GM21619 (cell line): ENCODE measurements around the gene SLC66A1.

Source experiments
- ATAC-seq: cut with Tn5 transposase; IDR thresholded peaks from one replicate; pipeline ENCODE4 v1.9.1; 2021; ENCODE audit not compliant: unreplicated experiment

SLC66A1 gene

GRCh38 chr1:19342062-19342750 lies 30.1 kb downstream of the SLC66A1 start:
- no peak for ATAC-seq

DNA sequence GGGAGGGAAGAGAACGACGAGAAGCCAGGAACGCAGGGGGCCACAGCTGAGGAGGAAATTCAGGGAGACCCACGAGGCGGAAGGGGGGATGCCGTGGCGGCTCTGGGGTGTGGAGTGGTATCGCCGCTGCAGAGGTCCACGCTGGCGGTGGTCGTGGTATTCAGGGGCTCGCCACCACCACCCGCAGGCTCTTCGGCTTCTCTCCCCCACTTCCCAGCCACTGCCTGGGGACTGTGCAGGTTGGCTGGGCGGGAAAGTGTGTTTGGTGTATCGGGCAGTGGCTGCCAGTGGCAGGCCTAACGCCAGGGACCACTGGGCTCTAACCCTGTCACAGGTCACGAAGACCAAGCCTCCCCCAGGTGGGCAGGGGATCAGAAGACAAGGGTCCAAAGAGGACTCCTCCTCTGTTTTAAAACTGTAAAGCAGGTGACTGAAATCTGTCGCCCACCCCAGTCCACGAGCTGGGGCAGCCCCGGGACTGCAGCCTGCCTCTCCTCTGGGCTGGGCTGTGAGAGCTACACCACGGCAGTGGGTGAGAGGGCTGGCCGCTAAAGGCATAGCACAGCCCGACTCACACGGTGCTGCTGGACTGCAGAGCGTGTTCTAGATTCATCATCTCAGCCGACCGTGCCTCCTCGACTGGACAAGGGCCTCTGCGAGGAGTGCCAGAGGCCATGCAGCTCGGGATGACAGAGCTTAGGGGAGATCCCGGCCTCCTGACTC lies 30.9 kb downstream of the SLC66A1 start:
- no peak for ATAC-seq

DNA sequence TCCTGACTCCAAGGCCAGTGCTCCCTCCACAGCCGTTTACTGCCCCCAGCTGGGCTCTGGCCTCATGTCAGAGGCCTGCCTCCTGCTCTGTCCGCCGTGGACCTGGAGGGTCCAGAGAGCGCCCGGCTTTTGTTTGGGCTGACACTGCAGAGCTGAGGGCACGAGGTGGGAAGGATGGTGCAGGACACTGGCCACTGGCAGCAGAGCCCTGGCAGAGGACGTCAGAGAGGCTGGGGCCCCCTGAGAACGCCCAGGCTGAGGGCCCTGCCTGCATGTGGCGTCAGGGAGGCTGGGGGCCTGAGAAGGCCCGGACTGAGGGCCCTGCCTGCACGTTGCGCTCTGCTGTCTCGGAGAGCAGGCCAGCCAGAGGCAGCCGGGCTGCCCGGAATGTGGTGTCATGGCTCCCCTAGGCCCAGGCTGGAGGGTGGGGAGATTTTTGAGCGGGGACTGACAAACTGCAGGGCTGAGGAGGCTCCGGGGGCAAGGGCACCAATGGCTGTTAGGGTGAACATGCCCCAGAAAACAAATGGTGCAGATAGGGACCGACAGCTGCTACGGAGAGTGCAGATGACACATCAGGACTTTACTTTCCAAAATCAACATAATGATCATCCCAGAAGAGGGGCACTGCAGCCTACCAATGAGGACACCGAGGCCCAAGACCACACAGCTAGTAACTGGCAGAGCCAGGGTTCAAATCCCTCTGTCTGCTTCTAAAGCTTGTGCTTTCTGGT lies 31.7 kb downstream of the SLC66A1 start:
- no peak for ATAC-seq

- ATAC-seq: no peak
Measured at GRCh38 chr1:19344372-19344810, 32.3 kb downstream of the SLC66A1 start.

DNA sequence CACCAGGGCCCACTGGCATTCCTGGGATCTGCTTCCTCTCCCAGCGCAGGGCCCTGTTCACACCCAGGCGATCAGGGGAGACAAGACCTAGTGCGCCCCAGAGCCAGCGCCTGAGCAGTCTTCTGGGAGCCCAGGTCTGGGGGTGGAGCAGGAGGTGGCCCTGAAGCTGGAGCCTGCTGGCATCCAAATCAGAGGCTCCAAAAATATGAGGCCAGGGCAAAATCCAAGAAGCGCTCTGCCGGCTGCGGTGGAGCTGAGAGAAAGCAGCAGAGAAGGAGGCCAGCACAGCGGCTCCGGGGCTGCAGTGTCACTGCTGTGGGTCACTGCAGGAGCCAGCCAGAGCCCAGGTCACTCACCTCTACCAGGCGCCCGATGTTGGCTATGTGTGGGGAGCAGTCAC lies 32.7 kb downstream of the SLC66A1 start:
- no peak for ATAC-seq

DNA sequence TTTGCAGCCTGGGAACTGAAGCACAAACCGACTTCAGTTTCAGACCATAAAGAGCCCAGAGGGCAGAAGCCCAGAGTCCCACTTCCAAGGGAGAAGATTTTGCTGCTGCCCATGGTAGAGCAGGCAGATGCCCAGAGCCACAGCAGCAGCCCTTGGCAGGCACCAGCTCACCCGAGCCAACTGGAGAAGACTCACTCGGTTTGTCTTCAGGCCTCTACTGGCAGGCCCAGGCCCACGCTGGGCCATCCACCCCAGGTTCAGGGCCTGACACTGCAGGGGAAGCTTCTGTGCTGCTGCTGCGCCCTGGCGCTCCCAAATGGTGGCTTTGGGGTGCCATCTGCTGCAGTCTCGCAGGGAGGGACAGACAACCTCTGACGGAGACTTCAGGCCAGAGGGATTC lies 33.3 kb downstream of the SLC66A1 start:
- no peak for ATAC-seq

DNA sequence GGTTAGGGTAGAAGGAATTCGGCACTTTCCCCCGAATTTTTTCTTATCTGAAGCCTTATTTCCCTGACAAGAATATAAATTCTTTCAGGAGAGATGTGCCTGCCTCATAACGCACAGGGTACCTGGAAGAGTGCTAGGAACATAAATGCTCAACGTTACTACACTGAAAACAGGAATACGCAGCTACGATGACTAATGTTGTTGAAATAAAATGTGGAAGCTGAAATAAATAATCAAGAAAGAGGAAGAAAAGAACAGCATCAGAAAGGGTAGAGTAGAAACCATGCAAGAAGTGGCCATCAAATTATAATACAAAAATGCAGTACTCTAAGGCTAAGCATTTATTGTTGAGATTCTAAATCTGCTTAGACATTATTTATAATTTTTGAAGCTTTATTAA lies 33.9 kb downstream of the SLC66A1 start:
- ATAC-seq: no peak

GRCh38 chr1:19347533-19348172 lies 35.5 kb downstream of the SLC66A1 start:
- no peak for ATAC-seq

DNA sequence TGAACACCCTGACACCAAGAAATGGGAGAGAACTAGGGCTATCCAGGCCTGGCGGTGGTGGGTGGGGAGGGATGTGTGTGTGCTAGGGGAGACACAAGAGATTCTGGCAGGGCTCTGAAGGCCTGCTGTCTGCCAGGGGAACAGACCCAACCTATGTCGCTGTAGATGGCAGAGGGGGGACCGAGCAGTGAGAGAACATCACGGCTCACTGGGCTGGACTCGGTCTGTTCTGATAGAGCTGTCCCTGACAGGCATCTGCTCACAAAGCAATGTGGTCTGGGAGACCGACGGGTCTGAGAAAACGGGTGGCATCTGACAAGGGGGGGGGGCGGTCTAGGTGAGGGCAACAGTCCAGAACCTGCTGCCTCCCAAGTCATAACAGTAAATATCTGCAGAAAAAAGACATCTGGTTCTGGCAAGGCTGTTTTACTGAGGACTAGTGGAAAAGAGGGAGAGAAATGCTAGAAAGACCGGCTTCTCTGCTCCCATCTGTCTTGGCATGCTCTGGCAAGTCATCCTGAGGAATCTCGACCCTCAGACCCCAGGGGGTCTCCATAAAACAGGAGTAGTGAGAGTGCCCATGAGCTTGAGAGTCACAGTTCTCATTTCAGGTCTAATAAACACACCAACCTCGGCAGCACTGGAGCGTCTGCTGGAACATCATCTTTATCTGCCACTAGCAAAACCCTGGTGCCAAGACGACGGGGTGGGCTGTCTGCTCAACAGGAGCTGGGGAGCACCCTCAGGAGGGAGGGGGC lies 36.5 kb downstream of the SLC66A1 start:
- no peak for ATAC-seq

DNA sequence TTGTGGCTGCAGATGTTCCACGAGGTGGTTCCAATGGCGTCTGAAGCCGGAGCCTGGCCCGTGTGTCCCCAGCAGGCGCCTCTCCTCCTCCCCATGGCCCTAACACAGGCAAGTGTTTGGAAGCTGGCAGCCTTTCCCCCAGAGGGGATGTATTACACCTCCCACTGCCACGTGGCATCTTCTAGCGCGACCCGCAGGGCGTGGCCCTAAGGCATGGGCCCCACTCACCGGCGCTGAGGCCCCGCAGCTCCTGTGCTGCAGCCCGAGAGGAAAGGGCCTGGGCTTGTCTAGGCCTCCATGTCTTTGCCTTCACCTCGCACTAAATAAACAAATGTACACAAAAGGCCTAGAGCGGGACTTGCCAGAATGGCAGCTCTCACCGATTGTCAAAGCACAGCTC lies 37.9 kb downstream of the SLC66A1 start:
- no peak for ATAC-seq

DNA sequence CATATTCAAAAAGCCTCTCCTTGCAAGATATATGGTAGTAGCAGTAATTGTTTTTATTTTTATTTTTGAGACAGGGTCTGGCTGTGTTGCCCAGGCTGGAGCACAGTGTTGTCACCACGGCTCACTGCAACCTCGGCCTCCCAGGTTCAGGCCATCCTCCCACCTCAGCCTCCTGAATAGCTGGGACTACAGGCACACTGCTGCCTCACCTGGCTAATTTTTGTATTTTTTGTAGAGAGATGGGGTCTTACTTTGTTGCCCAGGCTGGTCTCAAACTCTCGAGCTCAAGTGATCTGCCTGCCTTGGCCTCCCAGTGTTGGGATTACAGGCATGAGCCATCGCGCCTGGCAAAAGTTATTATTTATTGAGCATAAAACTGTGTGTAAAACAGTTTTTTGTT lies 38.4 kb downstream of the SLC66A1 start:
- no peak for ATAC-seq

GRCh38 chr1:19351873-19352272 lies 39.7 kb downstream of the SLC66A1 start:
- no peak for ATAC-seq

- no peak for ATAC-seq
Measured at GRCh38 chr1:19352839-19353238, 40.7 kb downstream of the SLC66A1 start.

DNA sequence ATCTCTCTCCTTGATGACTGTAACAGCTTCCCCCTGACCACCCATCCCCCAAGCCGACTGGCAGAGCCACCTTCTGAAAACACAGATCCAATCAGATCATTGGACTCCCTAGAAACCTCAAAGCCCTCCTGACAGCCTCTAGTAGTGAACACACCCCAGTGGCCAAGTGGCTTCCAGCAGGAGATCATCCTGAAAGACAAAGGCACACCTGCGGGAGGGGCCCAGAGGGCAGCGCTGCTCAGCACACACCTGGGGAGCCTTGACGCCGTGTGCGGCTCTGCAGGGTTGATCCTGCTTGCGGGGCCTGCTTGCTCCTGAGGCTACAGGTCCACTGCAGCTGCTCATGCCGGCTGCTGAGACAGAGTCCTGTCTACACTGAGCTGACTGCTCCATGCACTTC lies 41.5 kb downstream of the SLC66A1 start:
- ATAC-seq: no peak

- ATAC-seq: no peak
Measured at GRCh38 chr1:19354531-19354981, 42.4 kb downstream of the SLC66A1 start.

GRCh38 chr1:19356266-19356665 lies 44.1 kb downstream of the SLC66A1 start:
- no peak for ATAC-seq

- no peak for ATAC-seq
Measured at GRCh38 chr1:19357299-19357986, 45.3 kb downstream of the SLC66A1 start.

GRCh38 chr1:19358710-19359109 lies 46.6 kb downstream of the SLC66A1 start:
- no peak for ATAC-seq

DNA sequence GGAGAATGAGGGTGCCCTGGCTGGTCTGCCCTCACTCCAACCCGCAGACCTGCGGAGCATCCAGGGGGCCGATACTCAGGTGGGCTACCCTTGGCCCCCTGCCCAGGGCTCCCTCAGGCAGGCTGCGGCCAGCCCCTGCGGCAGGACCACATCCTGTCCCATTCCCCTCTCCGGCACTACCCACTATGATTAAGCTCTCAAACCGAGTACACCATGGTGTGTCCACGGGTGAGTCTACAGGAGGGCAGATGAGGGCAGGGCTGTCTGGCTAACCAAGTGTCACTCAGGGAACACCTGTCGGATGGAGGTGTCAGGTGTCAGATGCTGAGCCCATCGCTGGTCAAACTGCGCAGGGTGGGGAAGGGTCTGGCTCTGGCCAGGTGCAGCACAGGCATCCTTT lies 47.2 kb downstream of the SLC66A1 start:
- no peak for ATAC-seq

DNA sequence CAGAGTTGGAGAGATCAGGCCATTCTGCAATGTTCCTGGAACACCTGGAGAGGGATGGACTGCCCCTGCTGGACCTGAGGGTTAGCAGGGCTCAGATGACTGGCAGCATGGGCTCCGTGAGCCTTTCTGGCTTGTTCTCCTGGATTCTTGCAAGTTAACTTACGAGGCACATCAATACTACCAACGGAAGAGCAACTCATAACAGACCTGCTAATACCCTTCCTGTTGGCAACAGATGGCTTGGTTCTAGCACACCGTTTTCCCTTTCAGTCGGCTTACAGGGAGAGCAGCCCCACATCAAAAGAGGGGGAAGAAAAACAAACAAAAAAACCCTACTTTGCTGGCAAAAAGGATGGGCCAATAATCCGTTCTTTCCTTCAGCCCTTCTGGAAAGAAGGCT lies 47.9 kb downstream of the SLC66A1 start:
- ATAC-seq: no peak
